C4-2B (cell line): ENCODE data around the gene AXIN1.

Experiments
- ZFX ChIP-seq: fragments of 450-650 bp; IDR thresholded peaks from 2 replicates; pipeline ENCODE4 v1.6.1; 2017
- TF ChIP-seq, protein P1 (sequence below): fragments of 450-650 bp; conservative IDR thresholded peaks from 2 replicates; pipeline ENCODE4 v1.5.1; 2017; ENCODE audit warnings: mild to moderate bottlenecking

DNA sequence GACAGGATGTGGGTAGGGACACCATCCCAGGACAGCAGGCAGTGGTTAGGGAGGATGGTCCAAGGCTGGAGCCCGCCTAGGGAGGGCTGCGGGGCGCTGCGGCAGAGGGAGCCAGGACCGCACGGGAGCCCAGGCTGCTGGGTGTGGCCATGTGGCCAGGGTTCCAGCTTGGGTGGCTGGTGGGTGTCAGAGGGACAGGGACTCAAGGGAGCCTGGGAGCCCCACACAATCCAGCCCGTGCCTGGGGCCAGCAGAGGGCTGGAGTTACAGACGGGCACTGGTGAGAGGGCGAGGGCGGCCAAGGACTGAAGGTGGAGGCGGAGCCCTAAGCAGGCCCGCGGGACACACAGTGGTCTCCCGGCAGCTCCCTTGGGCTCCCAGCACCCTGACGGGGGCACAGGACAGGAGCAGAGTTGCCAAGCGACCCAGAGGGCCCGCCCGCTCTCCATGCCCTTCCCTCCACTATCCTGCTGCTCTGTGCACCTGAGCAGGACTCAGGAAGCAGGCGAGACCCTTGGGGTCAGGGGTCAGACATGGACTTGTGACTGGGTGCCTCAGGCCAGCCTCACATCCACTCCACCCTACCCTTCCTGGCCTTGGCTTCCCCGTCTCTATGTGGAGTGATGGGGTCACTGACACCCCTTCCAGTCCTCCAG is 10.7 kb upstream of the AXIN1 start:
- TF ChIP-seq, protein P1, sequence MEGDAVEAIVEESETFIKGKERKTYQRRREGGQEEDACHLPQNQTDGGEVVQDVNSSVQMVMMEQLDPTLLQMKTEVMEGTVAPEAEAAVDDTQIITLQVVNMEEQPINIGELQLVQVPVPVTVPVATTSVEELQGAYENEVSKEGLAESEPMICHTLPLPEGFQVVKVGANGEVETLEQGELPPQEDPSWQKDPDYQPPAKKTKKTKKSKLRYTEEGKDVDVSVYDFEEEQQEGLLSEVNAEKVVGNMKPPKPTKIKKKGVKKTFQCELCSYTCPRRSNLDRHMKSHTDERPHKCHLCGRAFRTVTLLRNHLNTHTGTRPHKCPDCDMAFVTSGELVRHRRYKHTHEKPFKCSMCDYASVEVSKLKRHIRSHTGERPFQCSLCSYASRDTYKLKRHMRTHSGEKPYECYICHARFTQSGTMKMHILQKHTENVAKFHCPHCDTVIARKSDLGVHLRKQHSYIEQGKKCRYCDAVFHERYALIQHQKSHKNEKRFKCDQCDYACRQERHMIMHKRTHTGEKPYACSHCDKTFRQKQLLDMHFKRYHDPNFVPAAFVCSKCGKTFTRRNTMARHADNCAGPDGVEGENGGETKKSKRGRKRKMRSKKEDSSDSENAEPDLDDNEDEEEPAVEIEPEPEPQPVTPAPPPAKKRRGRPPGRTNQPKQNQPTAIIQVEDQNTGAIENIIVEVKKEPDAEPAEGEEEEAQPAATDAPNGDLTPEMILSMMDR = no peak
- TF ChIP-seq ZFX = no peak
